Fibroblast of lung (primary cell): Measurements from ENCODE around the gene BBS2.
"Not testable (repeated sequence)": the region's sequence is repeated elsewhere in the genome, so short reads cannot be mapped to it uniquely, and the experiment has no call there.

Source experiments
- CTCF ChIP-seq, 2 donors: IDR thresholded peaks in 1 of 2; conservative IDR thresholded peaks in 1 of 2; 1 replicate in 1 of 2; 2 replicates in 1 of 2; pipeline ENCODE4 v1.5.1; 2011 to 2012; ENCODE audit warnings: low read length in 2 of 2, control low read depth in 1 of 2, inconsistent platforms in 1 of 2, low read depth in 1 of 2, mild to moderate bottlenecking in 1 of 2
- EZH2 ChIP-seq: IDR thresholded peaks from 2 replicates; pipeline ENCODE4 v1.5.1; 2012; ENCODE audit warnings: low read length, control low read depth, mild to moderate bottlenecking; ENCODE audit errors: missing control alignments

GRCh38 chr16:56488868-56489267 lies 31.0 kb downstream of the BBS2 start:
- not testable (repeated sequence) for TF ChIP-seq CTCF (conservative IDR thresholded peaks at IDR 0.05 in 1 of 2, IDR thresholded peaks at IDR 0.05 in 1 of 2; ENCODE audit: low read depth in 1 of 2, low read length in 2 of 2); EZH2
